ENCODE data around the gene TBC1D24. TPM values are rescaled to one million over a fixed set of nuclear protein-coding genes. Genes with fewer than 3 reads are reported as not detected.

The TBC1D24 gene
- polyA plus RNA-seq, 1 of the 3 experiments (the other 2 are of a cell fraction), result 6.7 TPM

DNA sequence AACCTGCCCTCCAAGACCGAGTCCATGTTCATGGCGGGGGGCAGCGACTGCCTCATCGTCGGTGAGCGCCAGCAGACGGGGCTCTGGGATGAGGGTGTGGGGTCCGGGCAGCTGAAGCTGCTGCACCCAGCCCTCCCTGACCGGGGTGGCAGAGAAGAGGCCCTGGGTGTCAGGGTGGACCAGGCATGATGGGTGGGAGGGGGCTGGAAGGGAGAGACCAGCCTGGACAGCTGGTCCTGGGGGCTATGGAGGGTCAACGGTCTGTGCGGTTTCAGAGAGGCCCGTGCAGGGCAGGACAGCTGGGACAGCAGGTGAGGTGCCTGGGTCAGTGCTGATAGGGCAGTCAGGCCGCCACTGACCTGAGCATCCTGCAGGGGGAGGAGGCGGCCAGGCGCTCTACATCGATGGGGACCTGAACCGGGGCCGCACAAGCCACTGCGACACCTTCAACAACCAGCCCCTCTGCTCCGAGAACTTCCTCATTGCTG lies 25.5 kb downstream of the TBC1D24 start (continued):
- TF ChIP-seq, protein P1, sequence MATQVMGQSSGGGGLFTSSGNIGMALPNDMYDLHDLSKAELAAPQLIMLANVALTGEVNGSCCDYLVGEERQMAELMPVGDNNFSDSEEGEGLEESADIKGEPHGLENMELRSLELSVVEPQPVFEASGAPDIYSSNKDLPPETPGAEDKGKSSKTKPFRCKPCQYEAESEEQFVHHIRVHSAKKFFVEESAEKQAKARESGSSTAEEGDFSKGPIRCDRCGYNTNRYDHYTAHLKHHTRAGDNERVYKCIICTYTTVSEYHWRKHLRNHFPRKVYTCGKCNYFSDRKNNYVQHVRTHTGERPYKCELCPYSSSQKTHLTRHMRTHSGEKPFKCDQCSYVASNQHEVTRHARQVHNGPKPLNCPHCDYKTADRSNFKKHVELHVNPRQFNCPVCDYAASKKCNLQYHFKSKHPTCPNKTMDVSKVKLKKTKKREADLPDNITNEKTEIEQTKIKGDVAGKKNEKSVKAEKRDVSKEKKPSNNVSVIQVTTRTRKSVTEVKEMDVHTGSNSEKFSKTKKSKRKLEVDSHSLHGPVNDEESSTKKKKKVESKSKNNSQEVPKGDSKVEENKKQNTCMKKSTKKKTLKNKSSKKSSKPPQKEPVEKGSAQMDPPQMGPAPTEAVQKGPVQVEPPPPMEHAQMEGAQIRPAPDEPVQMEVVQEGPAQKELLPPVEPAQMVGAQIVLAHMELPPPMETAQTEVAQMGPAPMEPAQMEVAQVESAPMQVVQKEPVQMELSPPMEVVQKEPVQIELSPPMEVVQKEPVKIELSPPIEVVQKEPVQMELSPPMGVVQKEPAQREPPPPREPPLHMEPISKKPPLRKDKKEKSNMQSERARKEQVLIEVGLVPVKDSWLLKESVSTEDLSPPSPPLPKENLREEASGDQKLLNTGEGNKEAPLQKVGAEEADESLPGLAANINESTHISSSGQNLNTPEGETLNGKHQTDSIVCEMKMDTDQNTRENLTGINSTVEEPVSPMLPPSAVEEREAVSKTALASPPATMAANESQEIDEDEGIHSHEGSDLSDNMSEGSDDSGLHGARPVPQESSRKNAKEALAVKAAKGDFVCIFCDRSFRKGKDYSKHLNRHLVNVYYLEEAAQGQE (IDR thresholded peaks at IDR 0.05; ENCODE audit: low read depth, low read length), result no peak
- TF ChIP-seq NFIC (IDR thresholded peaks at IDR 0.05; ENCODE audit: borderline replicate concordance), result no peak
- TF ChIP-seq RCOR1 (IDR thresholded peaks at IDR 0.05; ENCODE audit: low read length), result no peak
- TF ChIP-seq FOXM1 (IDR thresholded peaks at IDR 0.05; ENCODE audit: low read depth), result no peak
- TF ChIP-seq MXI1 (IDR thresholded peaks at IDR 0.05; ENCODE audit: low read depth, low read length), result no peak

DNA sequence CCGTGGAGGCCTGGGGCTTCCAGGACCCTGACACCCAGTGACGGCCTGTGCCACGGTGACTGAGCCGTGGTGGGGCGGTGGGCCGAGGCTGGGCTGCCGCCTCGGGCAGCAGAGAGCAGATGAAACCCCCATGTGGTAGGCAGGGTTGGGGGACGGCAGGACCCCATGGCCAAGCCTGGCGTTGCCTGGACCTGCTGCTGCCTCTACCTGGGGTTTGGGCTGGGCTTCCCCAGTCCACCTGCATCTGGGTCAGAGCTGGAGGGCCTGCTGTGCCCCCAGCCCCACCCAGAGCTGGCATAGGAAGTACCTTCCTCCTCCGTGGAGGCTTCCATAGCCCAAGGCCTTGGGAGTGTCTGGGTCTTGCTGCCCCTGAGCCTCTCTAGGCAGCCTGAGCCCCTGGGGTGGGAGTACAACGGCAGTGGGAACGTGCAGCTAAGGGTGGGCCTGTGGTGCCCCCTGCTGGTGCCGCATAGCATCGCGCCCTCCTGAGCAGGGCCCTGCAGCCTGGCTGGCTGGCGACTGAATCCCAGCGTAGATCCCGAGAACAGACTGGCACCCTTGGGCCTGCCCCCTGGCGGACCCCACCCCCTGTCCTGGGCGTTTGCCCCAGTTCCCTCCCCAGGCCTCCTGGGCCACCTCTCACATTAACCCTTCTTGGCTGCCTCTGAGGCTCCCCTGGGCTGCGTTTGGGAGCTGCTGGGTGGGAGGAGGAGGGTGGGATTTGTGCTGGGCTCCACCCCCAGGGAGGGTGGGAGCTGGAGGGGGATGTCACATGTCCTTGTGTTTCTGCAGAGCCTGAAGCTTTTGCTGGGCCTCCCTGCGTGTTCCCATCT lies 26.2 kb downstream of the TBC1D24 start:
- ChIA-PET CTCF (interaction anchor here (0.6 to 4.3 kb wide), 42 partner anchors 11 to 306 kb away, joined by 3 to 95 read pairs (median 4); partner anchors contain the start of genes ABCA3, AMDHD2, ATP6V0C and CCNF), POLR2A (interaction anchor here (1.0 to 2.6 kb wide), 7 partner anchors 18 to 71 kb away, joined by 4 to 19 read pairs (median 4); partner anchors contain the start of genes AMDHD2, CCNF, NTN3 and TBC1D24)
- no peaks in the 10 kb centered on the region for H3K79me2 ChIP-seq (ENCODE audit: insufficient read depth)
- no peaks in the 10 kb centered on the region for H3K9me3 ChIP-seq
- TF ChIP-seq RAD21 (IDR thresholded peaks at IDR 0.05; ENCODE audit: low read length), result peak; percentile 96
- TF ChIP-seq YY1 (IDR thresholded peaks at IDR 0.05; ENCODE audit: low read depth), result no peak
- peak; percentile 84 for TF ChIP-seq SMC3 (IDR thresholded peaks at IDR 0.05; ENCODE audit: low read depth, low read length)
- TF ChIP-seq TAF1 (IDR thresholded peaks at IDR 0.05; ENCODE audit: borderline replicate concordance, low read depth, low read length), result no peak
- TF ChIP-seq, protein P2, sequence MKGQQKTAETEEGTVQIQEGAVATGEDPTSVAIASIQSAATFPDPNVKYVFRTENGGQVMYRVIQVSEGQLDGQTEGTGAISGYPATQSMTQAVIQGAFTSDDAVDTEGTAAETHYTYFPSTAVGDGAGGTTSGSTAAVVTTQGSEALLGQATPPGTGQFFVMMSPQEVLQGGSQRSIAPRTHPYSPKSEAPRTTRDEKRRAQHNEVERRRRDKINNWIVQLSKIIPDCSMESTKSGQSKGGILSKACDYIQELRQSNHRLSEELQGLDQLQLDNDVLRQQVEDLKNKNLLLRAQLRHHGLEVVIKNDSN (IDR thresholded peaks at IDR 0.05; ENCODE audit: borderline replicate concordance, low read depth), result peak; percentile 62; the same call in 1 of the 2 replicates
- no peak for TF ChIP-seq RFX5 (IDR thresholded peaks at IDR 0.05; ENCODE audit: low read length)
- TF ChIP-seq, protein P3, sequence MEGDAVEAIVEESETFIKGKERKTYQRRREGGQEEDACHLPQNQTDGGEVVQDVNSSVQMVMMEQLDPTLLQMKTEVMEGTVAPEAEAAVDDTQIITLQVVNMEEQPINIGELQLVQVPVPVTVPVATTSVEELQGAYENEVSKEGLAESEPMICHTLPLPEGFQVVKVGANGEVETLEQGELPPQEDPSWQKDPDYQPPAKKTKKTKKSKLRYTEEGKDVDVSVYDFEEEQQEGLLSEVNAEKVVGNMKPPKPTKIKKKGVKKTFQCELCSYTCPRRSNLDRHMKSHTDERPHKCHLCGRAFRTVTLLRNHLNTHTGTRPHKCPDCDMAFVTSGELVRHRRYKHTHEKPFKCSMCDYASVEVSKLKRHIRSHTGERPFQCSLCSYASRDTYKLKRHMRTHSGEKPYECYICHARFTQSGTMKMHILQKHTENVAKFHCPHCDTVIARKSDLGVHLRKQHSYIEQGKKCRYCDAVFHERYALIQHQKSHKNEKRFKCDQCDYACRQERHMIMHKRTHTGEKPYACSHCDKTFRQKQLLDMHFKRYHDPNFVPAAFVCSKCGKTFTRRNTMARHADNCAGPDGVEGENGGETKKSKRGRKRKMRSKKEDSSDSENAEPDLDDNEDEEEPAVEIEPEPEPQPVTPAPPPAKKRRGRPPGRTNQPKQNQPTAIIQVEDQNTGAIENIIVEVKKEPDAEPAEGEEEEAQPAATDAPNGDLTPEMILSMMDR (IDR thresholded peaks at IDR 0.05), result peak; percentile 96
- TF ChIP-seq MXI1 (IDR thresholded peaks at IDR 0.05; ENCODE audit: low read depth, low read length), result peak; percentile 30; the same call in 1 of the 2 replicates
- H3K4me1 ChIP-seq (ENCODE audit: control insufficient read depth in 1 of 2, insufficient read depth in 2 of 2, low read depth in 1 of 2, low read length in 1 of 2), result peaks cover 0 to 27% of the 10 kb centered on the region in 2 experiments; a peak in 1 of 4 replicates
- H3K36me3 ChIP-seq (replicated peaks in 1 of 2; ENCODE audit: control insufficient read depth in 1 of 2, insufficient read depth in 2 of 2, low read length in 1 of 2), result peaks cover 0 to 15% of the 10 kb centered on the region in 2 experiments
- 0 out of 2 replicates have a peak, but pooled peaks cover 4% of the 10 kb centered on the region for H4K20me1 ChIP-seq (ENCODE audit: insufficient read depth)
- peak overlapping the region; percentile 60; the same call in 1 of the 2 replicates for H2AFZ ChIP-seq (ENCODE audit: low read depth)
- H3K9me2 ChIP-seq, result no peaks in the 10 kb centered on the region
- H3K27me3 ChIP-seq (ENCODE audit: insufficient read depth), result no peaks in the 10 kb centered on the region
- no peak overlapping the region for H3K9ac ChIP-seq
- H3K4me2 ChIP-seq, result peak overlapping the region; percentile 10; the same call in 1 of the 2 replicates
- WGBS (ENCODE audit: low lambda C conversion rate), result 4% methylated on average over 9 of the region's 23 CpGs
- peaks cover 4% of the 10 kb centered on the region for H3F3A ChIP-seq (replicated peaks; ENCODE audit: insufficient read depth)
- peak overlapping the region in 1 of 2 experiments; percentile 50; a peak in 1 of 4 replicates for H3K27ac ChIP-seq (ENCODE audit: low read depth in 2 of 2, low read length in 1 of 2)
- DNase-seq, result peak; percentile 95
- peak overlapping the region; percentile 27 to 34; a peak in 2 of 4 replicates for H3K4me3 ChIP-seq (ENCODE audit: low read depth in 2 of 2, low read length in 1 of 2)
